ENCODE results near the gene LAMTOR5.
"Not testable (repeated sequence)": the region's sequence is repeated elsewhere in the genome, so short reads cannot be mapped to it uniquely, and the experiment has no call there.

LAMTOR5 gene

GRCh38 chr1:110407260-110408210 is at the start of gene LAMTOR5:
Gene LAMTOR5 (minus strand): TSS chr1:110407694. CDS start chr1:110407620, 74 bp downstream.
- peak; percentile 95 for DNase-seq

- no peak for DNase-seq
Measured at GRCh38 chr1:110457206-110457605, 49.7 kb upstream of the LAMTOR5 start.

DNA sequence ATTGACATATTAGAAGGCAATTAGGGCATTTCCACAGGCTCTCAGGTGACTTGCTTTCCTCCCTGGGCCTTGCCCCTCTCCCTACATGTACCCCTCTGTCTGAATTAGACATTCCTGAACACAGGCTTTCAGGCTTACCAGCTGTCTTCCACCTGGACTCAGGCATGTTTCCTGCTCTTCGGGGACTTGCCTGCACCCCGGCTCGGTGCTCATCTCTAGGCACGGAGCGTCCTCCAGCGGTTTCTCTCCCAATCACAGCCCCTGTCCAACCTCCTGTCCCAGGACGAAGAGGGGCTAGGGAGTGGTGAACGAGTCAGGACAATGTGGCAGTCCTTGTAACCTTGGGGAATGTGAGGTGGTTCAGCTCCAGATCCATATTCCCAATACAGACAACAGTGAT is 47.7 kb upstream of the LAMTOR5 start:
- no peak for DNase-seq

DNA sequence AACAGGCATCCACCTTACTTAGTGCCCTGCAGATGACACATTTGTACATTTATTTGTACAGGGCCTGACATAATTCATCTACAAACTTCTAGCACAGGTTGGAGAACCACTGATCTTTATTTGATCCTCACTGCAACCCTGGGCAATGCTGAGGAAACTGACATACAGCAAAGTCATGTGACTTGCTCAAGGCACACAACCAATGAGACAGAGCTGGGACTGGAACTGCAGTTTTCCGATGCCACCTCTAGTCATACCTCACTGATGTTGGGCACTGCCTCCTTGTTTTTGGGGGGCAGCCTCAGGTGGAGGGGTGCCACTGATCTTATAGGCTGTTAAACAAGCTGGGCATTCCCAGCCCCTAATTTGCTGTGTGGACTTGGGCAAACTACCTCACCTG is 46.8 kb upstream of the LAMTOR5 start:
- DNase-seq = no peak

DNA sequence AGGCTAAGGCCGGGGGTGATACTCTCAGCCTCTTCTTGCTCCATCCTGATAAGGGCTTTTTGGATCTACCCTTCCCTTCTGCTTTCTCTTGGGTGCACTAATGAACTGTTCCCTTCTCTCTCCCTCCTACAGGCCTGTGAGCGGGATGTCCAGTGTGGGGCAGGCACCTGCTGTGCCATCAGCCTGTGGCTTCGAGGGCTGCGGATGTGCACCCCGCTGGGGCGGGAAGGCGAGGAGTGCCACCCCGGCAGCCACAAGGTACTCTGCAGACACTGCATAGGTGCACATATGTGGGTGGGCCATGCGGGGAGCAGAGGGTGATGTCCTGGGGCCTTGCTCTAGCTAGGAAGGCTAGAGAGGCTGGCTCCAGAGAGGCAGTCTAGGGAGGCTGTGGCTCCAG is 46.3 kb upstream of the LAMTOR5 start:
- no peak for DNase-seq

GRCh38 chr1:110452330-110452729 is 44.8 kb upstream of the LAMTOR5 start:
- no peak for DNase-seq

- no peak for DNase-seq
Measured at GRCh38 chr1:110450929-110451328, 43.4 kb upstream of the LAMTOR5 start, which contains the start of gene PROK1. Gene PROK1 (plus strand): TSS chr1:110451149. CDS start chr1:110451217, 68 bp downstream.

- DNase-seq = no peak
Measured at GRCh38 chr1:110449661-110450651, 42.5 kb upstream of the LAMTOR5 start.

DNA sequence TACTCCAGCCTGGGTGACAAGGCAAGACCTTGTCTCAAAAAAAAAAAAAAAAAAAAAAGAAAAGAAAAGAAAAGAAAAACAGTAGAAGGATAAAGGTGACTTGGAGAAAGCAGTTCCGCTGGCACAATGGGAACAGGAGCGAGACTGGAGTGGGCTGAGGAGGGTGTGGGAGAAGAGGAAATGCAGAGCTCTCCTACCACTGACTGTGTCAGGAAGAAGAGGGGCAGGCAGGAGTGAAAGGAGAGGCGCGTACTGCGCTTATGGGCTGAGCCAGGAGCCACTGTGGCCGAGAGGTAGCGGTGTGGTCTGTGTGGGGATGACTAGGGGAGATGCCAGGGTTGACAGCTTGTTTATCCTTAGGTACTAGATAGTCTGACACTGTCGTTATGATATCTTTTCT is 37.1 kb upstream of the LAMTOR5 start:
- no peak for DNase-seq

DNA sequence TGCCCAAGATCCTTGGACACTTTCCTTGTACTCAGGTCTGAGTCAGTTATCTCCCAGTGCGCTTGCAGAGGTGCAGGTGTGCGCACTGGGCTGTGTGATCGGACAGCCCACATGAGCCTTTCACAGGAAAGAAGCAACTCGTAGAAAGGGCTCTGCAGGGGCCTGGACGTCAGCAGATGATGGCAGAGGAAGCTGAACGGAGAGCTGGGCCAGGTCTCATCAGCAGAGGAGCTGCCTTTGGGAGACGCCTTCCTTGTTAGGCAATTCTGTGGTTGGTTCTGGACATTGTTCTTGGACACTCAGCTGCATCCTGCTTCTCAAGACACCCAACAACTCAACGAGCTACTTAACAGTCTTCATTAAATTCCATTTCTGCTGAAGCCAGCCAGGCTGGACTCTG is 36.0 kb upstream of the LAMTOR5 start:
- DNase-seq = no peak

DNA sequence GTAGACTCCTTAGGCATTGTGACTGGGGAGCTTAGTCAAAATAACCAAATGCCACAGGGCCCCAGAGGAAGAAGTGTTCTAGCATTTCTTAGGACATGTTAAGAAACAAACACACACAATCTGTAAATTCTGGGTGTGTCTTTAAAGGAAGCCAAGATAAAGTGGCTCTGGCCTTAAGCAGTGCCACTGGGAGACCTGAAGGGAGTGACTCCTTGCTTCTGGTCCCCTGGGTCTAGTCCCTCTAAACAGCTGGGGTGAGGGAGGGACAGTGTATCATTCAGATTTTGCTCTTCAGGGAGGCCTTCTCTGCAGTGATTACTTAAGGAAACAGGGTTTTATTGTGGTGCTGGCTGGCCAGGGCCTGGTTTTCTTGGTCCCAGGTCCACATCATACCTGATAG is 34.4 kb upstream of the LAMTOR5 start:
- no peak for DNase-seq

DNA sequence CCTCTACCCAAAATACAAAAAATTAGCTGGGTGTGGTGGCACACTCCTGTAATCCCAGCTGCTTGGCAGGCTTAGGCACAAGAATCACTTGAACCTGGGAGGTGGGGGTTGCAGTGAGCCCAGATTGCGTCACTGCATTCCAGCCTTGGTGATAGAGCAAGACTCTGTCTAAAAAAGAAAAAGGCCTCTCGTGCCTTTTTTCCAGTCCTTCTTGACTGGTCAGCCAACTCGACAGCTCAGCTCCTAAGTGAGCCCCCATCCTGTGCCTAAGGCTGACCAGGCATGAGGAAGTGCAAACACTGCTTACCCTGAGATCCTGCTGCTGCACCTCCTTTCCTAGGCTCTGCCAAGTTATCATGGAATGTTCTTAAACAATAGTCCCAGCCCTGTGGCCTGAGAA is 33.4 kb upstream of the LAMTOR5 start:
- no peak for DNase-seq

- DNase-seq = not testable (repeated sequence)
Measured at GRCh38 chr1:110439873-110440272, 32.4 kb upstream of the LAMTOR5 start.

DNA sequence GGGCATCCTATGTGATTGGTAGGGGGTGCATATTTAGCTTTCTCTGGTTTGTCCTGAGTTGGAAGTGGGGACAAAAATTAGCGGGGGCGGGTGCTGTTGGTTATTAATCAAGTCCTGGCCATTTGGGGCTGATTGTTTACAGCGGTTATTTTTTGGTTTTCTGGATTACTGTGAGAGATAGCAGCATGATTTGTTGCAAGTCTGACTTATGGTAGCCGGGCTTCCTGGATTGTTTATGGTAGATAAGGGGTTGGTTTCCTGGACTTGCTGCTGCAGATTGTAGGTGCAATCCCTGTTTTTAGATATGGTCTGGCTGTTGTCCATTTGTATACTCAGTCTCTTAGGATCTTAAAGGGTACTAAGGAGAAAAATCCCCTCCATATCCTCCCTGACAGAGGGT is 31.4 kb upstream of the LAMTOR5 start:
- no peak for DNase-seq

GRCh38 chr1:110437645-110438299 is 30.3 kb upstream of the LAMTOR5 start:
- DNase-seq = not testable (repeated sequence)

GRCh38 chr1:110436635-110437034 is 29.1 kb upstream of the LAMTOR5 start:
- DNase-seq = no peak

- no peak for DNase-seq
Measured at GRCh38 chr1:110434946-110435345, 27.5 kb upstream of the LAMTOR5 start.

GRCh38 chr1:110433803-110434202 is 26.3 kb upstream of the LAMTOR5 start:
- no peak for DNase-seq

GRCh38 chr1:110433213-110433612 is 25.7 kb upstream of the LAMTOR5 start:
- DNase-seq = no peak

DNA sequence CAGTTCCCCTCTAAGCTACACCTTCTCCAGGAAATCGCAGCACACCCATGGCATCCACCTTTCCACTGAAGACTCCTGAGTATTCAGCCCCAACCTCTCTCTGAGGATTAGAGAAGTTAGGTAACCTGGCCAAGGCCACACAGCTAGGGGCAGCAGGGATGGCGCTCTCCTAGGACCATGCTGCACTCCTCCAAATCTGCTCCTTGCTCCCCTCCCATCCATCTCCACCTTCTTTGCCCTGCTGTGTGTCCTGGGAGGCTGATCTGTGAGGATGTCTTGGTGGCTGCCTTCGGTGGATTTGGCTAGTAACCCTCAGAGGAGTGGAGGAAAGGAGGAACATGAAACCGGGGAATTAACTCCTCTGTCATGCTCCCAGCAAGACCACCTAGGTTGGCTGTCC is 23.4 kb upstream of the LAMTOR5 start:
- no peak for DNase-seq

- no peak for DNase-seq
Measured at GRCh38 chr1:110430366-110430765, 22.9 kb upstream of the LAMTOR5 start.

DNA sequence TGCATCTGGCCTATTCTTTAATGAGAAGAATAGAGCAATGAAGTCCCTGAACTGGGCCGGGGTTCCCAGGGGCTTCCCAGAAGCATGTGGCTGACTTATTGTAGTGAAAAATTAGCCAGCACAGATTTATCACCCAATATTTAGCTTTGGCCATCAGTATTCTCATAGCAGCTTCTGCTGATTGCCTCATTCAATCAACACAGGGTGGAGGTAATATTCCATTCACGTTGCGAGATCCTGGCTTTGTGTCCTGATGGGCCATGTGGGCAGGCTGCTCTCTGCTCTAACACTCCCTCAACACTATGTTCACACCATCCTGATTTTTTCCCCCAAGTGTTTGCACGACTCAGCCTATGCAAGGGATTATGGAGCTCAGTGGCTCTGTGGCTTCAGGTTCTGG is 21.5 kb upstream of the LAMTOR5 start:
- DNase-seq = no peak

- DNase-seq = no peak
Measured at GRCh38 chr1:110426854-110427253, 19.4 kb upstream of the LAMTOR5 start.
